Liver (tissue), 9 donors: ENCODE data around the gene JPH4. TPM values are rescaled to one million over a fixed set of nuclear protein-coding genes. Genes with fewer than 3 reads are reported as not detected.
A peak's percentile ranks its signal among the peaks of the same experiment; 100 is the strongest.

Source experiments
- DNase-seq: peaks from one replicate; pipeline ENCODE4 v3.0.0-alpha.2; 2017; ENCODE audit warnings: low spot score
- H3K27ac ChIP-seq, 2 donors: one replicate each; pipeline ENCODE4 v1.7.0; 2013; ENCODE audit warnings: inconsistent platforms in 2 of 2, low read length in 2 of 2, control low read depth in 1 of 2, low read depth in 1 of 2, mild to moderate bottlenecking in 1 of 2
- H3K27me3 ChIP-seq, 4 donors: one replicate each; pipeline versions ENCODE4 v1.6.1 to v1.7.0; 2013; ENCODE audit warnings: low read length in 3 of 4, inconsistent platforms in 1 of 4, mild to moderate bottlenecking in 1 of 4, moderate library complexity in 1 of 4; ENCODE audit not compliant: control insufficient read depth in 4 of 4, insufficient read depth in 4 of 4
- H3K36me3 ChIP-seq, 4 donors: one replicate each; pipeline versions ENCODE4 v1.6.1 to v1.7.0; 2013; ENCODE audit warnings: low read length in 3 of 4, mild to moderate bottlenecking in 3 of 4, low read depth in 1 of 4, moderate library complexity in 1 of 4; ENCODE audit not compliant: control insufficient read depth in 4 of 4, insufficient read depth in 3 of 4
- H3K4me1 ChIP-seq, 4 donors: one replicate each; pipeline versions ENCODE4 v1.6.1 to v1.7.0; 2013; ENCODE audit warnings: low read length in 3 of 4, mild to moderate bottlenecking in 3 of 4, moderate library complexity in 1 of 4; ENCODE audit not compliant: control insufficient read depth in 4 of 4, insufficient read depth in 4 of 4
- H3K4me3 ChIP-seq, 3 donors: one replicate each; pipeline versions ENCODE4 v1.6.1 to v1.7.0; 2013; ENCODE audit warnings: low read length in 3 of 3, control low read depth in 1 of 3, low read depth in 1 of 3, mild to moderate bottlenecking in 1 of 3
- H3K9ac ChIP-seq, 2 donors: one replicate each; pipeline ENCODE4 v1.7.0; 2013; ENCODE audit warnings: low read length in 2 of 2, mild to moderate bottlenecking in 2 of 2, moderate library complexity in 2 of 2, control low read depth in 1 of 2, low read depth in 1 of 2
- H3K9me3 ChIP-seq, 4 donors: one replicate each; pipeline versions ENCODE4 v1.6.1 to v1.7.0; 2013; ENCODE audit warnings: low read length in 3 of 4; ENCODE audit not compliant: control insufficient read depth in 4 of 4
- EGR1 ChIP-seq, 2 donors: IDR thresholded peaks; 2 replicates each; pipeline ENCODE4 v1.6.1; 2016 to 2018; ENCODE audit warnings: antibody characterized with exemption in 2 of 2, low read depth in 2 of 2
- FOXA1 ChIP-seq: IDR thresholded peaks from 2 replicates; pipeline ENCODE4 v1.6.1; 2016; ENCODE audit warnings: antibody characterized with exemption
- FOXA2 ChIP-seq: IDR thresholded peaks from 2 replicates; pipeline ENCODE4 v1.6.1; 2016; ENCODE audit warnings: antibody characterized with exemption
- GABPA ChIP-seq, 2 donors: IDR thresholded peaks in 1 of 2; conservative IDR thresholded peaks in 1 of 2; 2 replicates each; pipeline ENCODE4 v1.6.1; 2016; ENCODE audit warnings: antibody characterized with exemption in 2 of 2, mild to moderate bottlenecking in 1 of 2, moderate library complexity in 1 of 2
- HNF4A ChIP-seq, 2 donors: conservative IDR thresholded peaks; 2 replicates each; pipeline ENCODE4 v1.6.1; 2016; ENCODE audit warnings: antibody characterized with exemption in 2 of 2, mild to moderate bottlenecking in 2 of 2
- HNF4G ChIP-seq: IDR thresholded peaks from 2 replicates; pipeline ENCODE4 v1.6.1; 2016; ENCODE audit warnings: antibody characterized with exemption
- JUND ChIP-seq, 2 donors: IDR thresholded peaks; 2 replicates each; pipeline ENCODE4 v1.6.1; 2016; ENCODE audit warnings: antibody characterized with exemption in 2 of 2
- MAX ChIP-seq: IDR thresholded peaks from 2 replicates; pipeline ENCODE4 v1.6.1; 2016; ENCODE audit warnings: antibody characterized with exemption
- NR2F2 ChIP-seq: IDR thresholded peaks from 2 replicates; pipeline ENCODE4 v1.6.1; 2016; ENCODE audit warnings: antibody characterized with exemption
- RAD21 ChIP-seq, 2 donors: IDR thresholded peaks; 2 replicates each; pipeline ENCODE4 v1.6.1; 2016; ENCODE audit warnings: antibody characterized with exemption in 2 of 2, mild to moderate bottlenecking in 2 of 2
- REST ChIP-seq: IDR thresholded peaks from 2 replicates; pipeline ENCODE4 v1.6.1; 2016; ENCODE audit warnings: antibody characterized with exemption, mild to moderate bottlenecking
- RXRA ChIP-seq, 2 donors: IDR thresholded peaks; 2 replicates each; pipeline ENCODE4 v1.6.1; 2017 to 2018; ENCODE audit warnings: antibody characterized with exemption in 2 of 2, mild to moderate bottlenecking in 1 of 2
- SP1 ChIP-seq: IDR thresholded peaks from 2 replicates; pipeline ENCODE4 v1.6.1; 2018; ENCODE audit warnings: antibody characterized with exemption, mild to moderate bottlenecking
- TAF1 ChIP-seq: conservative IDR thresholded peaks from 2 replicates; pipeline ENCODE4 v1.6.1; 2016; ENCODE audit warnings: antibody characterized with exemption, mild to moderate bottlenecking
- YY1 ChIP-seq: IDR thresholded peaks from 2 replicates; pipeline ENCODE4 v1.6.1; 2016; ENCODE audit warnings: antibody characterized with exemption, mild to moderate bottlenecking
- WGBS: extraction: QIAGEN DNeasy Blood & Tissue Kit; methylation state at CpG from one replicate; pipeline ENCODE4 v1.1.7; 2013; 5-methylcytosine and 5-hydroxymethylcytosine counted together
- polyA plus RNA-seq, 2 donors: library from polyadenylated mRNA; stranded (reverse) in 1 of 2; unstranded in 1 of 2; fragments of 200-250 nt in 1 of 2; fragments of >200 nt in 1 of 2; fragmentation: Nextera tagmentation in 1 of 2; extraction: Ambion mirVana in 1 of 2; gene quantifications; one replicate each; pipeline versions ENCODE4 v1.2.1 to v1.2.3, GENCODE V29; 2013 to 2015
- total RNA-seq, 2 donors: library from RNA; depleted of rRNA; stranded (reverse); fragments of >200 nt; gene quantifications; one replicate each; pipeline ENCODE4 v1.2.3, GENCODE V29; 2014
- TF ChIP-seq, protein P1 (sequence below): fragments of 150-350 bp; IDR thresholded peaks from 2 replicates; pipeline ENCODE4 v1.5.1; 2017; ENCODE audit warnings: improper control_type of control experiment, low read depth, low read length; ENCODE audit not compliant: missing input control
- TF ChIP-seq, protein P2 (sequence below): IDR thresholded peaks from 2 replicates; pipeline ENCODE4 v1.6.1; 2016; ENCODE audit warnings: antibody characterized with exemption
- TF ChIP-seq, protein P3 (sequence below): IDR thresholded peaks from 2 replicates; pipeline ENCODE4 v1.6.1; 2016; ENCODE audit warnings: antibody characterized with exemption
- donor health status: healthy.
- donor health status: healthy.
- donor health status: healthy.
- donor health status: healthy.
- donor health status: healthy.

JPH4 gene
- total and polyA plus RNA-seq, 4 donors: 0.07 to 0.24 (median 0.16) TPM

GRCh38 chr14:23563473-23564180, 15.0 kb downstream of the JPH4 start:
- H3K9ac ChIP-seq: no peak overlapping the region
- no peaks in the 10 kb centered on the region for H3K27me3 ChIP-seq
- 78% methylated on average over 14 of the region's 14 CpGs for WGBS
- H3K9me3 ChIP-seq: no peaks in the 10 kb centered on the region
- TF ChIP-seq HNF4A (conservative IDR thresholded peaks at IDR 0.05) (peak; percentile 44 to 75), HNF4G (no peak), MAX (no peak), REST (no peak), RAD21 (IDR thresholded peaks at IDR 0.05) (no peak), SP1 (peak; percentile 51), RXRA (IDR thresholded peaks at IDR 0.05) (peak in 1 of 2 donors; percentile 77), NR2F2 (no peak), EGR1 (IDR thresholded peaks at IDR 0.05; ENCODE audit: low read depth in 2 of 2) (no peak), FOXA2 (peak; percentile 6), TAF1 (no peak), YY1 (no peak), GABPA (IDR thresholded peaks at IDR 0.05 in 1 of 2, conservative IDR thresholded peaks at IDR 0.05 in 1 of 2) (no peak), JUND (IDR thresholded peaks at IDR 0.05) (no peak), FOXA1 (no peak)
- TF ChIP-seq, protein P1, sequence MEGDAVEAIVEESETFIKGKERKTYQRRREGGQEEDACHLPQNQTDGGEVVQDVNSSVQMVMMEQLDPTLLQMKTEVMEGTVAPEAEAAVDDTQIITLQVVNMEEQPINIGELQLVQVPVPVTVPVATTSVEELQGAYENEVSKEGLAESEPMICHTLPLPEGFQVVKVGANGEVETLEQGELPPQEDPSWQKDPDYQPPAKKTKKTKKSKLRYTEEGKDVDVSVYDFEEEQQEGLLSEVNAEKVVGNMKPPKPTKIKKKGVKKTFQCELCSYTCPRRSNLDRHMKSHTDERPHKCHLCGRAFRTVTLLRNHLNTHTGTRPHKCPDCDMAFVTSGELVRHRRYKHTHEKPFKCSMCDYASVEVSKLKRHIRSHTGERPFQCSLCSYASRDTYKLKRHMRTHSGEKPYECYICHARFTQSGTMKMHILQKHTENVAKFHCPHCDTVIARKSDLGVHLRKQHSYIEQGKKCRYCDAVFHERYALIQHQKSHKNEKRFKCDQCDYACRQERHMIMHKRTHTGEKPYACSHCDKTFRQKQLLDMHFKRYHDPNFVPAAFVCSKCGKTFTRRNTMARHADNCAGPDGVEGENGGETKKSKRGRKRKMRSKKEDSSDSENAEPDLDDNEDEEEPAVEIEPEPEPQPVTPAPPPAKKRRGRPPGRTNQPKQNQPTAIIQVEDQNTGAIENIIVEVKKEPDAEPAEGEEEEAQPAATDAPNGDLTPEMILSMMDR: no peak
- TF ChIP-seq, protein P2, sequence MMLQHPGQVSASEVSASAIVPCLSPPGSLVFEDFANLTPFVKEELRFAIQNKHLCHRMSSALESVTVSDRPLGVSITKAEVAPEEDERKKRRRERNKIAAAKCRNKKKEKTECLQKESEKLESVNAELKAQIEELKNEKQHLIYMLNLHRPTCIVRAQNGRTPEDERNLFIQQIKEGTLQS: peak; percentile 91
- TF ChIP-seq, protein P3, sequence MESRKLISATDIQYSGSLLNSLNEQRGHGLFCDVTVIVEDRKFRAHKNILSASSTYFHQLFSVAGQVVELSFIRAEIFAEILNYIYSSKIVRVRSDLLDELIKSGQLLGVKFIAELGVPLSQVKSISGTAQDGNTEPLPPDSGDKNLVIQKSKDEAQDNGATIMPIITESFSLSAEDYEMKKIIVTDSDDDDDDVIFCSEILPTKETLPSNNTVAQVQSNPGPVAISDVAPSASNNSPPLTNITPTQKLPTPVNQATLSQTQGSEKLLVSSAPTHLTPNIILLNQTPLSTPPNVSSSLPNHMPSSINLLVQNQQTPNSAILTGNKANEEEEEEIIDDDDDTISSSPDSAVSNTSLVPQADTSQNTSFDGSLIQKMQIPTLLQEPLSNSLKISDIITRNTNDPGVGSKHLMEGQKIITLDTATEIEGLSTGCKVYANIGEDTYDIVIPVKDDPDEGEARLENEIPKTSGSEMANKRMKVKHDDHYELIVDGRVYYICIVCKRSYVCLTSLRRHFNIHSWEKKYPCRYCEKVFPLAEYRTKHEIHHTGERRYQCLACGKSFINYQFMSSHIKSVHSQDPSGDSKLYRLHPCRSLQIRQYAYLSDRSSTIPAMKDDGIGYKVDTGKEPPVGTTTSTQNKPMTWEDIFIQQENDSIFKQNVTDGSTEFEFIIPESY: no peak
- H3K36me3 ChIP-seq: peaks cover 4 to 16% (median 7%) of the 10 kb centered on the region in 4 donors
- no peak overlapping the region for H3K4me3 ChIP-seq
- no peak for DNase-seq
- H3K27ac ChIP-seq: peak overlapping the region in 1 of 2 donors; percentile 5
- H3K4me1 ChIP-seq: peaks cover 0 to 30% (median 19%) of the 10 kb centered on the region in 4 donors
